Stimulated activated naive CD4-positive, alpha-beta T cell treated with Interleukin-2 at 50 U/mL for 16 hours (primary cell): ENCODE data around the gene KRTAP6-2.

Experiments used
- DNase-seq: peaks from one replicate; lab custom pipeline; 2025; lab: John Stamatoyannopoulos, UW

Gene KRTAP6-2

GRCh38 chr21:30598802-30599201 lies at the start of gene KRTAP6-2:
TSS of gene KRTAP6-2 (minus strand) at chr21:30598902. CDS start at chr21:30598874, 28 bp downstream.
- no peak for DNase-seq

- DNase-seq = no peak
These were observed 48.3 kb upstream of the KRTAP6-2 start for GRCh38 chr21:30646904-30647414.

GRCh38 chr21:30642564-30642963 lies 43.9 kb upstream of the KRTAP6-2 start, which contains the start of gene KRTAP20-3:
TSS of gene KRTAP20-3 (plus strand) at chr21:30642864.
- DNase-seq = no peak

GRCh38 chr21:30638686-30639085 lies 40.0 kb upstream of the KRTAP6-2 start:
- DNase-seq = no peak

- DNase-seq = no peak
These were observed 36.2 kb upstream of the KRTAP6-2 start, which contains the start of gene KRTAP20-2 for GRCh38 chr21:30634906-30635305. TSS of gene KRTAP20-2 (plus strand) at chr21:30635206. CDS start at chr21:30635264, 58 bp downstream.

- DNase-seq = no peak
These were observed 30.5 kb upstream of the KRTAP6-2 start for GRCh38 chr21:30629200-30629599.

GRCh38 chr21:30628109-30628508 lies 29.4 kb upstream of the KRTAP6-2 start:
- no peak for DNase-seq

- DNase-seq = no peak
These were observed 26.9 kb upstream of the KRTAP6-2 start for GRCh38 chr21:30625449-30626165.

GRCh38 chr21:30623362-30623761 lies 24.7 kb upstream of the KRTAP6-2 start:
- DNase-seq = no peak

- no peak for DNase-seq
These were observed 21.8 kb upstream of the KRTAP6-2 start, which contains the start of gene KRTAP20-4 for GRCh38 chr21:30620522-30620921. TSS of gene KRTAP20-4 (plus strand) at chr21:30620627.

GRCh38 chr21:30620080-30620479 lies 21.4 kb upstream of the KRTAP6-2 start:
- DNase-seq = no peak

GRCh38 chr21:30616125-30616524 lies 17.4 kb upstream of the KRTAP6-2 start, which contains the start of gene KRTAP20-1:
TSS of gene KRTAP20-1 (plus strand) at chr21:30616425. CDS start at chr21:30616455, 30 bp downstream.
- no peak for DNase-seq

GRCh38 chr21:30615199-30615598 lies 16.5 kb upstream of the KRTAP6-2 start:
- DNase-seq = no peak

- no peak for DNase-seq
These were observed 15.1 kb upstream of the KRTAP6-2 start, which contains the start of gene KRTAP6-1 for GRCh38 chr21:30613836-30614235. TSS of gene KRTAP6-1 (minus strand) at chr21:30613930. CDS start at chr21:30613904, 26 bp downstream.

GRCh38 chr21:30612132-30612531 lies 13.4 kb upstream of the KRTAP6-2 start:
- DNase-seq = no peak

GRCh38 chr21:30605968-30606367 lies 7.3 kb upstream of the KRTAP6-2 start:
- DNase-seq = no peak

GRCh38 chr21:30600787-30601186 lies 2.1 kb upstream of the KRTAP6-2 start, which contains the start of gene KRTAP22-1:
TSS of gene KRTAP22-1 (plus strand) at chr21:30601087.
- DNase-seq = no peak

- no peak for DNase-seq
These were observed 6.6 kb downstream of the KRTAP6-2 start, which contains the start of gene KRTAP6-3 for GRCh38 chr21:30592140-30592539. TSS of gene KRTAP6-3 (plus strand) at chr21:30592440. CDS start at chr21:30592446, 6 bp downstream.

- no peak for DNase-seq
These were observed 8.4 kb downstream of the KRTAP6-2 start, which contains the start of gene KRTAP22-2 for GRCh38 chr21:30590297-30590696. TSS of gene KRTAP22-2 (minus strand) at chr21:30590397.

- no peak for DNase-seq
These were observed 15.8 kb downstream of the KRTAP6-2 start for GRCh38 chr21:30582870-30583269.

- DNase-seq = no peak
These were observed 18.6 kb downstream of the KRTAP6-2 start for GRCh38 chr21:30580132-30580531.

- no peak for DNase-seq
These were observed 19.4 kb downstream of the KRTAP6-2 start for GRCh38 chr21:30579346-30579745.

- no peak for DNase-seq
These were observed 20.9 kb downstream of the KRTAP6-2 start for GRCh38 chr21:30577766-30578165.
